Measurements from ENCODE around the gene IFNK. TPM values are rescaled to one million over a fixed set of nuclear protein-coding genes. Genes with fewer than 3 reads are reported as not detected.

Gene IFNK
- polyA plus RNA-seq, 1 donor from 2014 or later: not detected

GRCh38 chr9:27565696-27566095 is 41.6 kb downstream of the IFNK start:
- H3K27me3 Mint-ChIP-seq: no peaks in the 10 kb centered on the region
- peaks cover 16 to 31% (median 30%) of the 10 kb centered on the region in 3 donors for H3K4me1 Mint-ChIP-seq
- no peak overlapping the region for H3K27ac Mint-ChIP-seq
- no peaks in the 10 kb centered on the region for H3K9me3 Mint-ChIP-seq
- peak overlapping the region in 1 of 4 donors; percentile 12 for H3K4me3 Mint-ChIP-seq
- no peaks in the 10 kb centered on the region for H3K36me3 Mint-ChIP-seq

DNA sequence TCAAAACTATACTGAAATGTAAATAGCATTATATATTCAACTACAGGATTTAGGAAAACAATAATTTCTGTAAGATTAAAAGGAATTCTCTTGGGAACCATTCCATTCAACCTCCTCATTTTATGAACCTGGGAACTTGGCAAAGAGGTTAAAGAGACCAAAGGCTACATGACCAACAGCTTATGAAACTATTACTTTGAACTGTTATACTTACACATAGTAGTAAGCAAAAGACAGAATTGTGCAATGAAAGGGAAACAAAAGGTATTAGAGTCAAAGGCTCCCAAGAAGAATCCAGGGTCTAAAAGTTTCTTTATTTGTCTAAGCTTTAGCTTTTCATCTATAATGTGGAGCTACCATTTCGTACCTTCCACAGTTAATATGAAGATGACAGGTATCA is 42.0 kb downstream of the IFNK start:
- H3K36me3 Mint-ChIP-seq: no peaks in the 10 kb centered on the region
- H3K4me3 Mint-ChIP-seq: no peak overlapping the region
- H3K4me1 Mint-ChIP-seq: peaks cover 16 to 34% (median 31%) of the 10 kb centered on the region in 3 donors
- no peak overlapping the region for H3K27ac Mint-ChIP-seq
- H3K27me3 Mint-ChIP-seq: no peaks in the 10 kb centered on the region
- no peaks in the 10 kb centered on the region for H3K9me3 Mint-ChIP-seq

- Mint-ChIP-seq H3K27ac (no peak overlapping the region), H3K36me3 (no peaks in the 10 kb centered on the region), H3K4me3 (no peak overlapping the region), H3K27me3 (no peaks in the 10 kb centered on the region), H3K4me1 (peaks cover 15 to 33% (median 30%) of the 10 kb centered on the region in 3 donors), H3K9me3 (no peaks in the 10 kb centered on the region)
Measured at GRCh38 chr9:27569406-27569805, 45.3 kb downstream of the IFNK start.

DNA sequence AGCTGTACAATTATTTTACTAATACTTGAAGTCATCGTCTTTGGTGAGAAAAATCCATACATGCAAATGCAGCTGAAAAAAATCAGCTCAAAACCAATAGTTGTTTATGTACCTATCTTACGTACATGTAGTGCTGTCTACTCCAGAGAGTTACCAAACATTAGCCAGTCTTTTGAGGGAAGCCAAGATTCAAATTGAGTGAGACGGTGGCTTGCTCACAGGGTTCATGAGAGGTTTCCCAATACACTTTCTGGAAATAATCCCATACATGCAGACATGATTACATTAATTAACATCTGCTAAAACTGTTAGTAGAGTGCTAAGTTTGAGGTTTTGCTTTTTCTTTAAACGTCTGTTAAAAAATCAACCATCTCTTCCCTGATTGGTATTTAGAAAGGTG is 46.9 kb downstream of the IFNK start:
- Mint-ChIP-seq H3K27me3 (no peaks in the 10 kb centered on the region), H3K9me3 (no peaks in the 10 kb centered on the region), H3K27ac (peak overlapping the region in 2 of 3 donors; percentile 97 to 98), H3K4me1 (peaks cover 8 to 24% (median 17%) of the 10 kb centered on the region in 3 donors), H3K36me3 (no peaks in the 10 kb centered on the region), H3K4me3 (peak overlapping the region in 1 of 4 donors; percentile 11)

DNA sequence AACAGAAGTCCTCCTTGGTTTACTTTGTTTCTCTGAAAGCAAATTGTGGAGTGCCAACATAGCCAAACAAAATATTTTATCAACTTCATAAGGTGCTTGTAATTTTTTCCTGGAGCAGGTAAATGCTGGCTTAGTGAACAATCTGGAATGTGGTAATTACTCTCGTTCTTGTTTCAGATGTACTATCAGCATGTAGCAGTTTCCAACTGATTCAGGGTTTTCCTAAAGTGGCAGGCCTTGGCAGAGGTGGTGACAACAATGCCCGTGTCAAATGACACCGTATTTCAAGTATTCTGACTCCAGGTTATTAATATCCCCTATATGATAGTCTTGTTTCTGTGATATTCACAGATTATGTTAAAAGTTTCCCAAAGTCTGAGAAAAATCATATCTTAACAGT is 48.0 kb downstream of the IFNK start:
- Mint-ChIP-seq H3K4me1 (peaks cover 7 to 22% (median 13%) of the 10 kb centered on the region in 3 donors), H3K27ac (peak overlapping the region; percentile 97 to 99 (median 98)), H3K27me3 (no peaks in the 10 kb centered on the region), H3K9me3 (no peaks in the 10 kb centered on the region), H3K4me3 (peak overlapping the region; percentile 92 to 98 (median 98)), H3K36me3 (no peaks in the 10 kb centered on the region)

DNA sequence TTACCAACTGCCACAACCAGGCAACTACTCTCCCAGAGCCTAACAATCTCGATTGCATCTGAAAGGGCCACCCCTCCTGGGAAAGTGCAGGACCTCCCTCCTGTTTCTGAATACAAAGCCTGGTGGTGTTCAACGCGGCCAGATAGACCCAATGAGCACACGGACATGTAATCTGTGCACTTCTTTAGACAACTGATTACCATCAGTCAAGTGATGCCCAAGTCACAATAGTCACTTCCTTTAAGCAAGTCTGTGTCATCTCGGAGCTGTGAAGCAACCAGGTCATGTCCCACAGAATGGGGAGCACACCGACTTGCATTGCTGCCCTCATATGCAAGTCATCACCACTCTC is 48.5 kb downstream of the IFNK start:
- Mint-ChIP-seq H3K4me1 (peaks cover 7 to 21% (median 13%) of the 10 kb centered on the region in 3 donors), H3K9me3 (no peaks in the 10 kb centered on the region), H3K4me3 (peak overlapping the region; percentile 92 to 98 (median 98)), H3K36me3 (no peaks in the 10 kb centered on the region), H3K27ac (peak overlapping the region; percentile 97 to 99 (median 98)), H3K27me3 (no peaks in the 10 kb centered on the region)

- peaks cover 1 to 2% (median 2%) of the 10 kb centered on the region in 3 donors for H3K9me3 Mint-ChIP-seq
- peak within 1 kb of the TSS; percentile 97 to 100 (median 99) for H3K27ac Mint-ChIP-seq
- H3K27me3 Mint-ChIP-seq: no peaks in the 10 kb centered on the region
- H3K36me3 Mint-ChIP-seq: no peaks in the 10 kb centered on the region
- peaks cover 7 to 20% (median 13%) of the 10 kb centered on the region in 3 donors for H3K4me1 Mint-ChIP-seq
- peak within 1 kb of the TSS; percentile 92 to 100 (median 98) for H3K4me3 Mint-ChIP-seq
Measured at GRCh38 chr9:27572918-27573633, 49.0 kb downstream of the IFNK start, which contains the start of gene C9orf72. Gene C9orf72 (minus strand): TSS chr9:27573481. CDS start chr9:27567120, 6,361 bp downstream.

- peaks cover 2 to 9% (median 7%) of the 10 kb centered on the region in 3 donors for H3K9me3 Mint-ChIP-seq
- no peaks in the 10 kb centered on the region for H3K27me3 Mint-ChIP-seq
- H3K27ac Mint-ChIP-seq: peak overlapping the region; percentile 97 to 100 (median 99)
- no peaks in the 10 kb centered on the region for H3K36me3 Mint-ChIP-seq
- H3K4me3 Mint-ChIP-seq: peak overlapping the region; percentile 92 to 100 (median 98)
- H3K4me1 Mint-ChIP-seq: peaks cover 7 to 20% (median 13%) of the 10 kb centered on the region in 3 donors
Measured at GRCh38 chr9:27573634-27574590, 49.8 kb downstream of the IFNK start.

Other genes starting within 250 kb of the IFNK start
- 0.35 TPM for gene EQTN, start 227.1 kb upstream of the IFNK start, polyA plus RNA-seq
- gene MOB3B, start 5.5 kb downstream of the IFNK start, polyA plus RNA-seq: 7.1 TPM
- gene C9orf72, start 49.2 kb downstream of the IFNK start, polyA plus RNA-seq: 15.3 TPM

Measured in IgD-negative memory B cell (primary cell).